ENCODE data around the gene BRAT1.

BRAT1 gene

DNA sequence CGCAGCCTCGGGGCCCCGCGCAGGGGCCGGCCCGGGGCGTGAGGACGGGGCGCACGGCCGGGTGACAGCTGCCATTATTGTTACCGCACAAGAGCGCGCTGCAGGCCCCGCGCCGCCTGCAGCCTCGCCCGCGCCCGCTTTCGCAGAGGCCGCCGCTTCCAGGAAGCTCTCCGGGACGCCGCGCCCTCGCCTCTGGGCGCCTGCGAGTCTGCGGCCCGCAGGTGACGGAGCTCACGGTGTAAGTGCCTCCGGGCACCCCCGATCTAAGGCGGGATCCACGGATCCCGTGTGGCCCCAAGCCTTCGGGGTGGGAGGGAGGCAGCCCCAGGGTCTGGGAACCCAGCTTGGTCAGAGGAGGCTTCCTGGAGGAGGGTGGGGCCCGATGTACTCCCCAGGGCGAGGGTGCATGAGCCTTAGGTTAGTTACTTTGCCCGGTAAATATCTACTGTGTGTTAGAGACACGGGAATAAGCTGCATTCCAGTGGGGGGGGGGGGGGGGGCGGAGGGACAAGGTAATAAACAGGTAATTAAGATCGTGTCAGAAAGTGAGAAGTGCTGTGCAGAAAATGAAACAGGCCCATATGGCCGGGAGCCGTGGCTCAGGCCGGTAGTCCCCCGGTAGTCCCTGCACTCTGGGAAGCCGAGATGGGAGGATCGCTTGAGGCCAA, 4.1 kb upstream of the BRAT1 start:
- no peak for DNase-seq

DNA sequence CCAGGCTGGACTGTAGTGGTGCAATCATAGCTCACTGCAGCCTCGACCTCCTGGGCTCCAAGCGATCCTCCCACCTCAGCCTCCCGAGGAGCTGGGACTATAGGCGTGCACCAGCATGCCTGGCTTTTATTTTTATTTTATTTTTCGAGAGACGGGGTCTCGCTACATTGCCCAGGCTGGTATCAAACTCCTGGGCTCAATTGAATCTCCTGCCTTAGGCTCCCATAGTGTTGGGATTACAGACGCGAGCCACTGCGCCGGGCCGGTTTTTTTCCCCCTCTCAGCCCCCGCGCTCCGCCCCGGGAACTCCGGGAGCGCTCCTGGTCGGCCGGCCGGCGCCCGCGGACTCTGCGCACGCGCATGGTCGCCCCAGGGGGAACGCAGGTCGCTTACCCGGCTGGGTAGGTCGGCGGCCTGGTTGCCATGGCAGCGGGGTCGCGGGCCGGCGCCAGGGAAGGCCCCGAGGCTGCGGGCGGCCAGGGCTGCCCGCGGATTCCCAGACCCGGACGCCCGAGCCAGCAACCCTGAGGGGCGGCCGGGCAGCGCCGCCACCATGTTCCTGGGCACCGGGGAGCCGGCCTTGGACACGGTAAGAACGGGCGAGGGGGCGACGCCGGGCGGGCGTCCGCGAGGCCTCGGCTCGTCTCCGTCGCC, 3.4 kb upstream of the BRAT1 start, which contains the start of gene IQCE:
IQCE (plus strand) TSS at position 351 of the 654 bp plus-strand sequence; CDS start at position 554, 203 bp downstream.
- peak; percentile 71 to 78 for DNase-seq

DNA sequence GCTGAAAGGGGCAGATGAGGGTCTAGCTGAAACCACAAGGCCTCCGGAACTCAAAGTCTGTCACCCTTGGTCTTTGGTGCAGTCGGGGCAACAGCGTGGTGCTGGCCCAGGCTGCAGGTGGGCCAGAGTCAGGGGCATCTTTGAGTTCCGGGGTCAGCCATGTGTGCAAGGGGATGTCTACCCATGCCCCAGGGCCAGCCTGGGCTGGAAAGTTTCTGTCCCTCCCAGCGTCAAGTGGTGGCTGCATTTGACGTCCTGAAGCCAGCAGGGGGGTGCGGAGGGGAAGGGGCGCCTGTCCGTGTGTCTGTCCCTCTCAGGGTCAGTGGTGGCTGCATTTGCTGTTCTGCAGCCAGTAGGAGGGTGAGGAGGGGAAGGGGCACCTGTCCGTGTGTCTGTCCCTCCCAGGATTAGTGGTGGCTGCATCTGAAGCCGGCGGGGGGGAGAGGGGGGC, 638 bp downstream of the BRAT1 start:
- DNase-seq = no peak

DNA sequence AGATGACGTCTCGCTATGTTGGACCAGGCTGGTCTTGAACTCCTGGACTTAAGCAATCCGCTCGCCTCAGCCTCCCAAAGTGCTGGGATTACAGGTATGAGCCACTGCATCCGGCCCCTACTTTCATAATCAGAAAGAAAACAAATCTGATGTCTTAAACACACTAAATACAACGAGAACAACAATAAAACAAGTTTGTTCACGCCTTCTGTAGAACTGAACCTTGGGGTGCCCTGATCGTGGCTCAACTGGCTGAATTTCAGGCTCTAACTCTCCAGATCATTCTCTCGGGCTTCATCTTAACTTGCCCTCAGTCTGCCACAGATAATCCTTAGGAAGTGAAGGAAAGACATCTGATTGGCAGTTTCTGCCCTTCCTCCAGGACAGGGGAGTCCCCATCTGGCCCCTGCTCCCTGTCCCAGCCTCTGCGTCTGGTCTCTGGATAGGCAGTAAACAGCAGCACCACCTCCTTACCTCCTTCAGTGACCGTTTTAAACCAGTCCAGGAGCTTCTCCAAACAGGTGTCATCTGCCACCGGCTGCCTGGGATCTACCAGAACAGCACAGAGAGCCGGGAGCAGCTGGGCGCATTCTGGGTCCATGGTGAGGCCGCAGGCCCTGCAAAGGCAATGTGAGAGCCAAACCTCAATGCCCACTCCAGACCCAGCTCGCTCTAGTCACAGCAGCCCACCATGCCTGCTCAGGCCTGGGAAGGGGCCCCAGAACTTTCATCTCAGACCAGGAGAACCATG, 1.3 kb downstream of the BRAT1 start:
- peak; percentile 27 to 54 for DNase-seq

DNA sequence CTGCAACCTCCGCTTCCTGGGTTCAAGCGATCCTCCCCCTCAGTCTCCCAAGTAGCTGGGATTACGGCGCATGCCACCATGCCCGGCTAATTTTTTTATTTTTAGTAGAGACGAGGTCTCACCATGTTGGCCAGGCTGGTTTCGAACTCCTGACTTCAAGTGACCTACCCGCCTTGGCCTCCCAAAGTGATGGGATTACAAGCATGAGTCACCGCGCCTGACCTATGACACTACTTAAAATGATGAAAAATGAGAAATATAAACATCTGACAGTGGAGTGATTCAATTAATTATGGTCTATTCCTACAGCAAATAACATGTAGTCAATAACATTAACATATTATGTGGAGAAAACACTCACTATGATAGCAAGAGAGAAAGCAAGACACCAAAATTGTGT, 2.2 kb downstream of the BRAT1 start:
- DNase-seq = no peak

DNA sequence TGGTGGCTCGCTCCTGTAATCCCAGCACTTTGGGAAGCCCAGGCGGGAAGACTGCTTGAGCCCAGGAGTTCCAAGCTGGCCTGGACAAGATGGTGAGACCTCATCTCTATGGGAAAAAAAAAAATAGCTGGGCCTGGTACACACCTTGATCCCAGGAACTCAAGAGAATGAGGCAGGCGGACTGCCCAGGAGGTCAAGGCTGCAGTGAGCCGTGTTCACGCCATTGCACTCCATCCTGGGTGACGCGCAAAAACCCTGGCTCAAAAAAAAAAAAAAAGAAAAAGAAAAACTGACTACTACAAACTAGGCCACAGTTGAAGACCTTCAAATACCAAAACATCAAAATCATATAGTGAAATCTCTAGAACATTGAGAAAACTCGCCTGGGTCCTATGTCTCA, 3.9 kb downstream of the BRAT1 start:
- DNase-seq = no peak

DNA sequence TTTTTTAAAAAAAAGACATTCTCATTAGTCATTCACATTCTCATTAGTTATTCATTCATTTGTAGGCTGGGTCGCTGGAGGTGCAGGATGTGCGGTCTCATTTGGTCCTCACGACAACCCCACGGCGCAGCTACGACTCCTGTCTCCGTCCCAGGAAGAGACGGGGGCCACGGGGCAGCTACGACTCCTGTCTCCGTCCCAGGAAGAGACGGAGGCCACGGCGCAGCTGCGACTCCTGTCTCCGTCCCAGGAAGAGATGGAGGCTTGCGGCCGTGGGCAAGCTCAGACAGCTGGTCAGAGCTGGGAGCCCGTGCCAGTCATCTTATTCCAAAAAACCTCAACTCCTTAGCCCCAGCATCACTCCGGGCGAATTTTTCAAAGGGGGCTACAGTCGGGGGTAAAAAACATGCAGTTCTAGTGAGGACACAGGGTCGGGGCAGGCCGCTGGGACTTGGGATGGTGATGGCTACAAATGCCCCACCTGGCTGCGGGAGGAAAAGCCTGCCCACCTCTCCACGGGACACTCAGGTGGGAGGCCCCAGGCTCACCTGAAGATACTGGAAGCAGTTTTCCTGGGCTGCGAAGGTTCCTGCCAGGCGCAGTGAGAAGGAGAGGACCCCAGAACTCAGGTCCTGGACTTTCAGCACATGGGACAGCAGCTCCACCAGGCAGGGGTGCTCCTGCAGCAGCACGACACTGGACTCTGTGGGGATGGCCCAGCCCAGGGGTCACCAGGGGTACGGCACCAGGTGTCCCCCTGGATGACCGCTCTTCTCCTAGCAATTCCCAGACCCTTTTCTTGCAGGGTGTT, 8.3 kb downstream of the BRAT1 start:
- no peak for DNase-seq

DNA sequence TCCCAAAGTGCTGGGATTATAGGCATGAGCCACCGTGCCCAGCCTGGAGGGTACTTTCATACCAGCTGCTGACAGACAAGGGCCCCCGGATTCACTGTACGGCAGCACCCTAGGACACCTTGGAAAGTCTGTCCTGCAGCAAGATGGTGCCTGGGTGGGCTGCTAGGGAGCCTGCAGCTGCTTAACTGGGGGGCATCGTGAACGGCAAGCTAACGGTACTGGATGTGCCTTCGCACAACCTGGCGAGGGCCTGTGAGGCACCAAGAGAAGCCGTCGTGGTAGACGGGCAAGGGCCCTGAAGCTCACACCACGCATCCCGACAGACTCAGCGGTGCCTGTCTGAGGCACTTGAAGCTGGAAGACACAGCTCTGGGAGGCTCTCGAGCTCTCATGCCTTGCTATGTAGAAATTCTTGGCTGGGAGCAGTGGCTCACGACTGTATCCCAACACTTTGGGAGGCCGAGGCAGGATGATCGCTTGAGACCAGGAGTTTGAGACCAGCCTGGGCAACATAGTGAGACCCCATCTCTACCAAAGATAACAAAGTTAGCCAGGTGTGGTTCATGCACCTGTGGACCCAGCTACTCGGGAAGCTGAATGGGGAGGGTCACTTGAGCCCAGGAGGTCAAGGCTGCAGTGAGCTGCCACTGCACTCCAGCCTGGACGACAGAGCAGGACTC, 9.4 kb downstream of the BRAT1 start:
- DNase-seq = no peak

DNA sequence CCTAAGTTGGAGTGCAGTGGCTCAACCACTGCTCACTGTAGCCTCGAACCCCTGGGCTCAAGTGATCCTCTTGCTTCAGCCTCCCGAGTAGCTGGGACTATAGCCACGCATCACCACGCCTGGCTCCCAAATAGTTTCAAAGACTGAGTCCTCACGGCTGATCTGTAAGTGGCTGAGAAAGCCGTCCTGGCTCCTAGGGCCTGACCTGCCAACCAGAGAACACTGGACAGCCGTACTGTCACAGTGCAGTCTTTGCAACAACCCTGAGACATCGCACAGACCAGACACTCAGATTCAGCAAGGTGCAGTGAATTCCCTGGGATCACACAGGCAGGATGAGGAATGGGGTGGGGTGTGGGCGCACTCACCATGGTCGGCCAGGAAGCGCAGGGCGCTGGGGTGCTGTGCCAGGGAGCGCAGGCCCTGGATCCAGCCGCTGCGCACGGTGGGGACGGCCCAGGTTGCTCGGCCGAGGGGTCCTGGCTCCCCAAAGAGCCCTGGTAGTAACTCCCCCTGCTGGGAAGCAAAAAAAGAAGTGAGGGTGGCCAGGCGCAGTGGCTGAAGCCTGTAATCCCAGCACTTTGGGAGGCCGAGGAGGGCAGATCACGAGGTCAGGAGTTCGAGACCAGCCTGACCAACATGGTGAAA, 10.7 kb downstream of the BRAT1 start:
- DNase-seq = no peak

DNA sequence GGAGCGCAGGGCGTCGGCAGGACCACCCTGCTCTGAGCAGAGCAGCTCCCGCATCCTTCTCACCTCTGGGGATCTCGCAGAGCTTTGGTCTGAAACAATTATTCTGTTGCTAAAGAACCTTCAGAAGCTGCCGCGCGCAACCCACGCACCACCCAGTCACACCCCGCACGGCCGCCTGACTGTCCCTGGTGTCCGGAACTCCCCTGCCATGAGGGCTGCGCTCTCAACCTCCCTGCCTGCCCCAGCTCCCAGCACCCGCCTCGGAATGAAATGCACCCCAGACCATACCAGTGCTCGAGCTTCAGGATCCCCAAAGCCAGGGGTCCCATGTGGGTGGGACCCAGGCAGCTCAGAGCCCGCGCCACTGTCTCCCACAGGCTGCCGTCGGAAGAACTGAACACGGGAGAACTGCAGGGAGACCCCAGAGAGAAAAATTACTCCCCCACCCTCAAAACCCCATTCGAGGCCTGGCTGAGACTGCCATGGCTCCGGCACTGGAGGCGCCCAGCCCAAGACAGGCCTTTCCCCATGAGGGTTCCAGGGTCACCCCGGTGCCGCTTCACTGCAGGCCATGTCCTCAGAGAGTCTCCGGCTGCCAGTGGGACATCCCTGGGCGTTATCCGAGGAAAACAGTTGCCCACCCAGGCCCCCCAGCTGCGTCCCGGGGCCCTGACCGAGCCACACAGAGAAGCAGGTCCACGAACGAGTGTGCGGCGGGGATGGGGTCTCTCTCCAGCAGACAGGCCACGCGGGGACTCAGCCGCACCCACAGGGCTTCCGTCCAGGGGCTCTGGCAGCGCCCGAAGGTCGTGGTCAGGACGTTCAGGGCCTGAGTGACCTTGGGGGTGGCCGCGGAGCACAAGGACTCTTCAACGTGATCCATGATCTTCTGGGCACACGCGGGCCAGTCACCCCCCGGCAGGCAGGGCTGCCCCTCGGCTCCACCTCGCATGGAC, 12.1 kb downstream of the BRAT1 start:
- DNase-seq = no peak

DNA sequence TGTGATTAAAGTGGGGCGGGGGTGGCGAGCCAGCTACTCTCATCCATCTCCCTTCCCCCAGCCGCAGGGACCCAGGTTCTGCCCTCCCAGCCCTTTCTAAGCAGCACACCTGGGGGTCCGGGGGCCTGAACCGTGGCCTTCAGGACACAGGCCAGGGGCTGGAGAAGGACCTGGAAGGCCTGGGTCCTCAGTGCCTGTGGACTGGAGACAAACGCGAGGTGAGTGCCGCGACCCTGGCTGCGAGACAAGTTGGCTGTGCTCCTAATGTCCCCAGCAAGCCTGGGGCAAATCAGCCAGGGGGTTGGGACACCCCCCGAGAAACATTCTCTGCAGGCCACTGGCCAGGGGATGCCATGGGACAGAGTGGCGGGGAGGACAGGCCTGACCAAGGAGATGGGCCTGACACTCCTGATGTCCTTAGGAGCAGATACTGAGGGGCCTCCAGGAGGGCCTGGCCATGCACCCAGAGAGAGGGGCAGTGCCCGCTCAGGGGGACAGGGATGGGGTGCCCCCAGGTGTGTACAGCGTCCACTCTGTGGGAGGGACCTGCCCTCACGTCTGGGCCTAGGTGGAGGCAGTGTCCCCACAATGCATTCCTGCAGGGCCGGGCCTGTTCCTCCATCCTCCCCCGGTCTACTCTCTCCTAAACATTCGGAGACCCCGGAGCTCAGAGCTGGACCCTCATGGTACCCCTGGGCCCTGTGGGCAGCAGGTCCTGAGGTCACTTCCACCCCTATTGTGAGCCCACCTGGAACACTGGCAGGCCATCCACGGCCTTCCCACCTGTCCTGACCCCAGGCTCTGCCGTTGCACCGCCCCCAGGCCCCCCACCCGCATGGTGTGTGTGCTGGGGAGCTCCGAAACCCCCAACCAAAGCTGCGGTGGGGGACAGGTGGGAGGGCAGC, 13.1 kb downstream of the BRAT1 start:
- DNase-seq = no peak

DNA sequence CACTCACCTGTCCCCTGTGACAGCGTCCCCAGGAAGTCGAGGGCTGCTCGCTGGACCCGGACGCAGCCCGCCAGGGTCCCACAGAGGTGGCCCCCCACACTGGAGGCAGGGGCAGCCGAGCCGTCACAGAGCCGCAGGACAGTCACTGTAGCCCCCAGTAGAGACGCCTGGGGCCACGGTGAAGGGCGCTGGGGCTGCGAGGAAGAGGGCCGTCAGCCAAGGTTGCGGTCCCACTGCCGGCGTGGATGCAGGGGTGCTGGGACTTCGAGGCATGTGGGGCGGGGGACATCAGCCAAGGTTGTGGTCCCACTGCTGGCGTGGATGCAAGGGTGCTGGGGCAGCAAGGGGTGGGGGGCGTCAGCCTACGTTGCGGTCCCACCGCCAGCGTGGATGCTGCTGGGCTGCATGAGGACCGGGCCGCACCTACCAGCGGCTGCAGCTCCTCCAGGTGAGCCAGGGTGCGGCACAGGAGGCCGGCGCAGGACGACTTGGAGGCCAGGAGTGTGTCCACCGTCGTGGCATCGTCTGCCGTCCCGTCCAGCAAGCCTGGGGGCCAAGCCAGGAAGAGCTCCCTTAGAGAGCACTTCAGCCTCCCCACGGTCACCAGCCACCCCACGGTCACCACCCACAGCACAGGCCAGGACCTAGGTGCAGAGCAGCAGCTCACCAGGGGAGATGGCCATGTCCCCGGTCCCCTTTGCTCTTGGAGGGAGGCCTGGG, 13.9 kb downstream of the BRAT1 start:
- no peak for DNase-seq

DNA sequence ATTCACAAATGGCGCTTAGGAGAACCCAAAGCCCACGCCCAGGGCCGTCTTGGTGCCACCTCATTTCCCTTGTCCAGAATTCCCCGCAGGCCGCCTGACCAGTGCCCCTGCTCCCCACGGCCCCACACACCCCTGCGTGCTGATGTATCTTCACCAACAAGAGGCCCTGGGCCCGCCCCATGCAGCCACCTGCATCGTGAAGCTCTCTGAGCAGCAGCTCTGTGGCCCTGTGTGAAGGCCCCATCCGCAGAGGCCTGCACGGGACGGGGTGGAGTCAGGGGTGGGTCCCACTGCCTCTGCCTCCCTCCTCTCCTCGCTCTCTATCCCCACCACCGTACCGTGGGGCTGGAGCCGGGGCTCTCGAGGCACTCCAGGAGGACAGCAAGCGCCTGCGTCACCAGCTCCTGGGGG, 14.7 kb downstream of the BRAT1 start:
- DNase-seq = no peak

DNA sequence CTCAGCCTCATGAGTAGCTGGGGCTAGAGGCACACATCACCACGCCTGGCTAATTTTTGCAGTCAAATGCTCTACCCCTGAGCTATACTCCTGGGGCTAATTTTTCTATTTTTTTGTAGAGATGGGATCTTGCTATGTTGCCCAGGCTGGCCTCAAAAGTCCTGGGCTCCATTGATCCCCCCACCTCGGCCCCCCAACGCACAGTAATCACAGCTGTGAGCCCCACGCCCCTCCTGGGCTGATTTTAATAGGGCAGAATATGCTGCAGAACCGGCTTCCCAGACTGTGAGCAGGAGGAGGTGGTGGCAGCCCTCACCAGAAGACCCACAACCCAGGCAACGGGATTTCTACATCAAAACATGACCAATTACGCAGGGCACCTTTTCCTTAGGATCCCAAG, 15.2 kb downstream of the BRAT1 start:
- no peak for DNase-seq

DNA sequence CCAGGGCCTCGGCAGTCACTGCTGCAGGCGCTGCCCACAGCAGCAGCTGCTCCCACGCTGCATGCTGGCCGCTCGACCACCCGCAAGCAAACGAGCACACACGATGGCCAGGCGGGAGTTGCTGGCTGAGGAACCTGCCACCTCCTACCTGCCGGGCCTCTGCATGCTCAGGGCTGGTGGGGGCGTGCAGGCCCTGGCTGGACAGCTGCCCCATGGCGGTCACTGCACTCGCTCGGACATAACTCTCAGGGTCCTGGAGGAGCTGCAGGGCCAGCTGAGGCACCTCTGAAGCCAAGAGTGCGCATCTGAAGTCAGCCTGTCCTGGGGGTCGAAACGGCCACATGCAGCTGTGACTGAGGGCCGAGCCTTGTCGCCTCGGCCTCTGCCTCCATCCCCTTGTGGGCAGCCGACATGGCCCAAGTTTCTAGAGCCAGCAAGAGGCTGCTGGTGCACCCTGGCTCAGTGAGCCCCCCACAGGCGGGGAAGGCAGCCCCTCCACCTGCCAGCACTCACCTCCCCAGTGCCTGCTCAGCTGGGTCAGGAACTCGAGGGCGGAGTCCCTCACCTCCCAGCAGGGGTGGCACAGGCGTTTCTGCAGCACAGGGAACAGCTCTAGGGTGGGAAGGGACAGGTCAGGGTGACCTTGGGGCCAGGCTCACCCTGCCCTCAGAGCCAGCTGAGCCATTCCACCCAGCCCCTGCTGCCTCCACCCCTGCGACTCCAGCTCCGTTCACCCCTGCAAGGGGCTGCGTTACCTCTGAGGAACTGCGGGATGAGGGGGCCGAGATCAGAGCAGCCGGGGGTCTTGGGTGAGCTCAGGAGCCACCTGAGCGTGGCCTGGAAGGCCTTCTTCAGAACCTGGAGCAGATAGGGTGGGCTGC, 16.1 kb downstream of the BRAT1 start:
- DNase-seq = no peak

DNA sequence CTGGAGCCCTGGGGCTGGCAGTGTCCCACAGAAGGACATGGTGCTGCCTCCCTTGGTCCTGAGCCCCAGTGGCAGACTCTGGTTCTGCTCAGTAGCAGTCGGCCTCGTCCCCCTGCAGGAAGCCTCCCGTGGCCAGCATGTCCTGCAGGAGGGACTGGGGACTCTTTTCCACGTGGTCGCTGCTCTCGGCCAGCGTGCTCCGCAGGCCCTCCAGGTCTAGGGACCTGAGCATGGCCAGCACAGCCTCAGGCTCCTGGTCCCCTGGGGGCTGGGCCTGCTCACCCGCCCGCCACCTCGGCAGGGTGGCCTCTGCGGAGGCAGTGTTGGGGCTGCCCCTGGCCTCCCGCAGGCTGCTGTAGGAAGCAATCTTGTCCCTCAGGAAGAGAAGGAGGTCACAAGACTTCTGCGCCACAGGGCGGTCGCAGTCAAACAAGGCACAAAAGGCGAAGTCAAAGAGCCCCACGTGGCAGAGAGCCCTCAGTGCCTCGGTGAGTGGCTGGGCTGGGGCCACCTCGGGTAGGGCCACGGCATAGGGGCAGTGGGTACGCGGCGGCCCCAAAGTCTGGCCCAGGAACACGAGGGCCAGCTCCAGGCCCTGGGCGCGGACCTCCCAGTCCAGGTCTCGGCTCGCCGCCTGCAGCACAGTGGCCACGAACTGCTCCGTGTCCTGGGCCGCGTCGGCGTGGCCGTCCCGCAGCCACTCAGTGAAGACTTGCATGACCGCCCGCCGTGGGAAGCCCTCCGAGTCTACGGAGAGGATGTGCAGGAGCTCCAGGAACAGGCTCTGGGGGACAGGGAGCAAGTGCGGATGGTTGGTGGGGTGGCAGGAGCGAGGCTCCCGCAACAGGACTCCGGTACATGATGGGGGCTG, 17.1 kb downstream of the BRAT1 start:
- DNase-seq = no peak
